Parathyroid adenoma (tissue), 2 donors: Measurements from ENCODE around the gene JKAMP.

Source experiments
- H2AFZ ChIP-seq: fragments of 300-600 bp; sonication (generic); one replicate; pipeline ENCODE4 v1.7.0; 2017; ENCODE audit warnings: antibody characterized with exemption, mild to moderate bottlenecking
- H3K27ac ChIP-seq: fragments of 300-600 bp; sonication (generic); one replicate; pipeline ENCODE4 v1.7.0; 2017
- H3K27me3 ChIP-seq: fragments of 300-600 bp; sonication (generic); one replicate; pipeline ENCODE4 v1.7.0; 2017; ENCODE audit warnings: low read length; ENCODE audit not compliant: control insufficient read depth, insufficient read depth
- H3K36me3 ChIP-seq: fragments of 300-600 bp; sonication (generic); one replicate; pipeline ENCODE4 v1.7.0; 2017; ENCODE audit warnings: low read length; ENCODE audit not compliant: control insufficient read depth, insufficient read depth
- H3K4me1 ChIP-seq: fragments of 300-600 bp; sonication (generic); one replicate; pipeline ENCODE4 v1.7.0; 2017; ENCODE audit warnings: control low read depth
- H3K4me2 ChIP-seq: fragments of 300-600 bp; sonication (generic); one replicate; pipeline ENCODE4 v1.7.0; 2017; ENCODE audit warnings: low read length
- H3K4me3 ChIP-seq: fragments of 300-600 bp; sonication (generic); one replicate; pipeline ENCODE4 v1.7.0; 2017; ENCODE audit warnings: low read depth, low read length
- H3K79me2 ChIP-seq: fragments of 300-600 bp; sonication (generic); one replicate; pipeline ENCODE4 v1.7.0; 2017; ENCODE audit warnings: control low read depth
- H3K9ac ChIP-seq: fragments of 300-600 bp; sonication (generic); one replicate; pipeline ENCODE4 v1.7.0; 2017; ENCODE audit warnings: mild to moderate bottlenecking
- H3K9me3 ChIP-seq: fragments of 300-600 bp; sonication (generic); one replicate; pipeline ENCODE4 v1.7.0; 2017; ENCODE audit warnings: low read length; ENCODE audit not compliant: control insufficient read depth
- TF ChIP-seq, protein P1 (sequence below): fragments of 300-600 bp; sonication (generic); IDR thresholded peaks from one replicate; pipeline ENCODE4 v1.7.0; 2017; ENCODE audit warnings: antibody characterized with exemption, mild to moderate bottlenecking
- donor health status: primary hyperparathyroidism.

Gene JKAMP

DNA sequence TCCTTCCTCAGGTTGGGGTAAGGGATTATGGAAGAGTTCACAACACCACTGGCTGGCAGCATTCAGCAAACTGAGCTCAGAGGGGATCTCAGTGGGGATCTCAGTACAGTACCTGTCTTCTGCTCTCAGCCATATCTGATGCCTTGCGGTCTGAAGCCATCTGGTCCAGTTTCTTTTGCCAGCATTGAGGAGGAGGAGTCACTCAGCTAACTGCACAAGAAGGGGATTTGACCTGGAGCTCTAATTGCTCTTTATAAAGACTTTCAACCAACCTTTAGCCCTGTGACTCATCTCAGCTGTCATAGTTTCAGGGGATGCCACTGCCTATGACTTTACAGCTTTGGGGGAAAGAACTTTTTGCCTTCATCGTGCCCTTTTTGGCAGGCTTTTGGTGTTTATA lies 44.9 kb downstream of the JKAMP start:
- H3K4me2 ChIP-seq: no peak overlapping the region
- H3K4me3 ChIP-seq: no peak overlapping the region
- no peaks in the 10 kb centered on the region for H3K79me2 ChIP-seq
- H3K36me3 ChIP-seq: no peaks in the 10 kb centered on the region
- no peaks in the 10 kb centered on the region for H3K9me3 ChIP-seq
- TF ChIP-seq, protein P1, sequence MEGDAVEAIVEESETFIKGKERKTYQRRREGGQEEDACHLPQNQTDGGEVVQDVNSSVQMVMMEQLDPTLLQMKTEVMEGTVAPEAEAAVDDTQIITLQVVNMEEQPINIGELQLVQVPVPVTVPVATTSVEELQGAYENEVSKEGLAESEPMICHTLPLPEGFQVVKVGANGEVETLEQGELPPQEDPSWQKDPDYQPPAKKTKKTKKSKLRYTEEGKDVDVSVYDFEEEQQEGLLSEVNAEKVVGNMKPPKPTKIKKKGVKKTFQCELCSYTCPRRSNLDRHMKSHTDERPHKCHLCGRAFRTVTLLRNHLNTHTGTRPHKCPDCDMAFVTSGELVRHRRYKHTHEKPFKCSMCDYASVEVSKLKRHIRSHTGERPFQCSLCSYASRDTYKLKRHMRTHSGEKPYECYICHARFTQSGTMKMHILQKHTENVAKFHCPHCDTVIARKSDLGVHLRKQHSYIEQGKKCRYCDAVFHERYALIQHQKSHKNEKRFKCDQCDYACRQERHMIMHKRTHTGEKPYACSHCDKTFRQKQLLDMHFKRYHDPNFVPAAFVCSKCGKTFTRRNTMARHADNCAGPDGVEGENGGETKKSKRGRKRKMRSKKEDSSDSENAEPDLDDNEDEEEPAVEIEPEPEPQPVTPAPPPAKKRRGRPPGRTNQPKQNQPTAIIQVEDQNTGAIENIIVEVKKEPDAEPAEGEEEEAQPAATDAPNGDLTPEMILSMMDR: no peak
- H2AFZ ChIP-seq: no peak overlapping the region
- H3K4me1 ChIP-seq: no peaks in the 10 kb centered on the region
- no peak overlapping the region for H3K27ac ChIP-seq
- no peak overlapping the region for H3K9ac ChIP-seq
- no peaks in the 10 kb centered on the region for H3K27me3 ChIP-seq

DNA sequence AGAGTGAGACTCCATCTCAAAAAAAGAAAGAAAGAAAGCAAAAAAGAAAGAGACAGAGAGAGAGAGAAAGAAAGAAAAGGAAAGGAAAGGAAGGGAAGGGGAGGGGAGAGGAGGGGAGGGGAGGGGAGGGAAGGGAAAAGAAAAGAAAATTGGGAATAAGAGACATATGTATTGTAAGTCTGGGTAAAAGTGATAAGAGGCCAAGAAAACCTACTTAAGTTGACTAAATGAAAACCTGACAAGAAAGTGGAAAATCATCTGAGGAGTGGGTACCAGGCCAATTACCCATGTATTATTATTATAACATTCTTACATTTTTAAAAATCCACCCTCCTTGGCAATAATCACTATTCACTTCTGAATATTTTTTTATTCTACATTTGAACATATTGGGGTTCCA lies 46.0 kb downstream of the JKAMP start:
- Histone ChIP-seq H3K27me3 (no peaks in the 10 kb centered on the region), H3K9me3 (no peaks in the 10 kb centered on the region), H3K9ac (no peak overlapping the region), H3K4me1 (no peaks in the 10 kb centered on the region), H2AFZ (no peak overlapping the region), H3K79me2 (no peaks in the 10 kb centered on the region), H3K27ac (no peak overlapping the region), H3K36me3 (no peaks in the 10 kb centered on the region), H3K4me2 (no peak overlapping the region), H3K4me3 (no peak overlapping the region)
- TF ChIP-seq, protein P1: no peak

DNA sequence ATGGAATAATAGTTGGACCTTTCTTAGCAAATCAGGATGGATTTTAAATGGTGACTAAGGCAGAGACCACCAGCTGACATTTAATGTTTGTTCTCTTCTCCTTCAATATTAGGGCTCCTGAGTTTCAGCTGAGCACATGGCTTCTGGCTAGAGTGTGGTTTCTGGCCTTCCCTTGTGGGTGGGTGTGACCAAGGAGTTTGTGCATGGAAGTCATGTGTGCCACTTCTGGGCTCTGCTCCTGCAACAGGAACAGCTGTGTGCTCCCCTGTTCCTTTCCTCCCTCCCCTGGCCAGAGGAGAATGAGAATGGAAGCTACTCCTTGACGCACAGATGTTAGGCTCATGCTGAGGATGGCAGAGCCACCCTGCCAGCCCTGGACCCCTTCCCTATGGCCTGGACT lies 48.1 kb downstream of the JKAMP start:
- no peaks in the 10 kb centered on the region for H3K79me2 ChIP-seq
- TF ChIP-seq, protein P1: no peak
- H3K4me1 ChIP-seq: no peaks in the 10 kb centered on the region
- H3K9me3 ChIP-seq: no peaks in the 10 kb centered on the region
- H3K27ac ChIP-seq: no peak overlapping the region
- H3K9ac ChIP-seq: no peak overlapping the region
- no peak overlapping the region for H3K4me2 ChIP-seq
- H2AFZ ChIP-seq: no peak overlapping the region
- H3K36me3 ChIP-seq: no peaks in the 10 kb centered on the region
- H3K27me3 ChIP-seq: no peaks in the 10 kb centered on the region
- no peak overlapping the region for H3K4me3 ChIP-seq

DNA sequence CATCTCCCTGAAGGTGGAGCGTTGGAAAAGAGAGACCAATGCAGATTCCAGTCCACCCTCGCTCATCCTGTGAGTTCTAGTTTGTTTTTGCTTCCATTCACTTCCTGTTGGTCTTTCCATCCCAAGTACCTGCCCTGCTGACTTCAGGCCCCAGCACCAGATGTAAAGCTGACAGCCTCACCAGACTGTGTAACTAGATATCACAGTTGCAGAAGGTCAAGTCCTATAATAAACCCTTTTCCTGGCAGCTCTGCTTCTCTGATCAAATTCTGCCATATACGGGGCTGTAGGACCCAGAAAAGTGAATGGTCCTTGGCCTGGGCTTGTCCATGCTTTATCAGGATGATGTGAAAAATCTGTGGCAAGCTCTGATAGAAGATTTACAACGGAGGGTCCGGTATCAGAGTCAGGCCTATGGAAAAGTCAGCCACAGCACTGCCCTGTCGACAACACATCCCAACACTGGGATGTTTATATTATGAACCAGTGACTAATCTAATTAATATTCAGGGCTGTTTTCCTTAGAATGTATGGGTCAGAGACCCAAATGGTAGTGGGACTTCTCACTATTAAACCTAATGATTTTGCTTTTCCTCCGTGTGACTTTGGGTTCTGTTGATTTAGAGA lies 50.2 kb downstream of the JKAMP start:
- no peaks in the 10 kb centered on the region for H3K79me2 ChIP-seq
- no peaks in the 10 kb centered on the region for H3K4me1 ChIP-seq
- H3K27me3 ChIP-seq: no peaks in the 10 kb centered on the region
- H3K4me2 ChIP-seq: no peak overlapping the region
- TF ChIP-seq, protein P1: no peak
- H3K4me3 ChIP-seq: no peak overlapping the region
- H3K36me3 ChIP-seq: no peaks in the 10 kb centered on the region
- no peak overlapping the region for H2AFZ ChIP-seq
- H3K27ac ChIP-seq: no peak overlapping the region
- no peak overlapping the region for H3K9ac ChIP-seq
- no peaks in the 10 kb centered on the region for H3K9me3 ChIP-seq

DNA sequence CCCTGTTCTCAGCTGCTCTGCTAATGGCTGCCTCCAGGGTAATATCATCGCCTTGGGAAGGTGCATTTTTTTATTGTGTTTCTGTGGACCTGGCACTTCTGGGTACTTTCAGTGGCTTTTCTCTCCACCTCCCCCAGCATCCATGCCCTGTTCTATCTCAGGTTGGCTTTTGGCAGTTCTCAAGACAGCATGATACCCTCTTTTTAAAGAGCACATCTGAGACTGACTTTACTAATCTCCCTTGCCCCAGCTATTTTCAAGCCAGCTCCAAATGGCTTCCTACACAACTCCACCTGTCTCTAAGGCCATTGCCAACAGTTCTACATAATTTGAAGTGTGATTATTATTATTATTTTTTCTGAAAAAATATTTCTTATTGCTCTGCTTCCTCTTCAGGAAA lies 53.2 kb downstream of the JKAMP start:
- H3K9ac ChIP-seq: no peak overlapping the region
- no peak overlapping the region for H3K4me3 ChIP-seq
- H3K9me3 ChIP-seq: no peaks in the 10 kb centered on the region
- H3K36me3 ChIP-seq: no peaks in the 10 kb centered on the region
- no peak overlapping the region for H2AFZ ChIP-seq
- no peaks in the 10 kb centered on the region for H3K79me2 ChIP-seq
- H3K27ac ChIP-seq: no peak overlapping the region
- no peaks in the 10 kb centered on the region for H3K4me1 ChIP-seq
- H3K27me3 ChIP-seq: no peaks in the 10 kb centered on the region
- H3K4me2 ChIP-seq: no peak overlapping the region
- TF ChIP-seq, protein P1: no peak
